WTC11 (cell line): ENCODE results near the gene SNRPE. TPM values are rescaled to one million over a fixed set of nuclear protein-coding genes. Genes with fewer than 3 reads are reported as not detected.

Experiments
- ATAC-seq: fragments of 200-7000 bp; cut with Tn5 transposase; 2 replicates; pipeline ENCODE4 v1.10.0; 2021; ENCODE audit warnings: mild to moderate bottlenecking, moderate library complexity
- CTCF ChIA-PET: fragments of 300-600 bp; sonication (Branson Sonifier 250); formaldehyde crosslinking; loops from one replicate; lab custom pipeline; 2021; ENCODE audit warnings: antibody characterized with exemption; lab: Charles Lee
- POLR2A ChIA-PET: fragments of 350-600 bp; sonication (Branson Sonifier 250); formaldehyde crosslinking; loops from one replicate; lab custom pipeline; 2021; ENCODE audit warnings: antibody characterized with exemption; lab: Charles Lee
- DNase-seq: peaks from one replicate; pipeline ENCODE4 v3.0.0; 2021; ENCODE audit warnings: low spot score
- H3K27ac Mint-ChIP-seq: 2 replicates; pipeline ENCODE4 v1.8.0; 2021; ENCODE audit warnings: mixed read lengths
- H3K27me3 Mint-ChIP-seq: 2 replicates; pipeline ENCODE4 v1.8.0; 2021; ENCODE audit warnings: low read depth, mild to moderate bottlenecking, moderate library complexity, mixed read lengths
- H3K36me3 Mint-ChIP-seq: 2 replicates; pipeline ENCODE4 v1.8.0; 2021; ENCODE audit warnings: mixed read lengths
- H3K4me1 Mint-ChIP-seq: 2 replicates; pipeline ENCODE4 v1.8.0; 2022; ENCODE audit warnings: mixed read lengths
- H3K4me3 Mint-ChIP-seq: 2 replicates; pipeline ENCODE4 v1.8.0; 2021; ENCODE audit warnings: mild to moderate bottlenecking, moderate library complexity, mixed read lengths
- H3K9me3 Mint-ChIP-seq: 2 replicates; pipeline ENCODE4 v1.8.0; 2021; ENCODE audit warnings: mixed read lengths
- CREB1 ChIP-seq: sonication (generic); formaldehyde crosslinking; IDR thresholded peaks from 2 replicates; pipeline ENCODE4 v1.8.0; 2023; ENCODE audit warnings: mild to moderate bottlenecking, missing genetic modification reagents
- ETV6 ChIP-seq: sonication (generic); formaldehyde crosslinking; IDR thresholded peaks from 2 replicates; pipeline ENCODE4 v1.8.1; 2022; ENCODE audit warnings: mild to moderate bottlenecking, missing genetic modification reagents
- MYBL2 ChIP-seq: sonication (generic); formaldehyde crosslinking; IDR thresholded peaks from 2 replicates; pipeline ENCODE4 v1.8.1; 2023; ENCODE audit warnings: mild to moderate bottlenecking, moderate library complexity, missing genetic modification reagents
- SMAD3 ChIP-seq: sonication (generic); formaldehyde crosslinking; IDR thresholded peaks from 2 replicates; pipeline ENCODE4 v1.8.0; 2022; ENCODE audit warnings: missing genetic modification reagents, mild to moderate bottlenecking, borderline replicate concordance
- TEAD4 ChIP-seq: sonication (generic); formaldehyde crosslinking; IDR thresholded peaks from 2 replicates; pipeline ENCODE4 v1.8.0; 2022; ENCODE audit warnings: mild to moderate bottlenecking, missing genetic modification reagents
- ZNF671 ChIP-seq: fragments of 250-450 bp; sonication (Bioruptor Pico); IDR thresholded peaks from 2 replicates; pipeline ENCODE4 v1.8.0; 2021; ENCODE audit warnings: mild to moderate bottlenecking
- total RNA-seq: library from RNA; stranded (reverse); gene quantifications from 3 replicates; pipeline ENCODE4 v1.2.3, GENCODE V29; 2021
- TF ChIP-seq, protein P1 (sequence below): sonication (generic); formaldehyde crosslinking; IDR thresholded peaks from 2 replicates; pipeline ENCODE4 v1.8.0; 2022; ENCODE audit warnings: mild to moderate bottlenecking, missing genetic modification reagents
- TF ChIP-seq, protein P2 (sequence below): sonication (generic); formaldehyde crosslinking; IDR thresholded peaks from 2 replicates; pipeline ENCODE4 v1.8.1; 2023; ENCODE audit warnings: mild to moderate bottlenecking, moderate library complexity, missing genetic modification reagents
- TF ChIP-seq, protein P3 (sequence below): sonication (generic); formaldehyde crosslinking; IDR thresholded peaks from 2 replicates; pipeline ENCODE4 v1.8.1; 2022; ENCODE audit warnings: missing genetic modification reagents, borderline replicate concordance
- TF ChIP-seq, protein P4 (sequence below): sonication (generic); formaldehyde crosslinking; IDR thresholded peaks from 2 replicates; pipeline ENCODE4 v1.8.1; 2023; ENCODE audit warnings: mild to moderate bottlenecking, missing genetic modification reagents
- TF ChIP-seq, protein P5 (sequence below): sonication (generic); formaldehyde crosslinking; IDR thresholded peaks from 2 replicates; pipeline ENCODE4 v1.8.0; 2022; ENCODE audit warnings: mild to moderate bottlenecking, missing genetic modification reagents
- TF ChIP-seq, protein P6 (sequence below): sonication (generic); formaldehyde crosslinking; IDR thresholded peaks from 2 replicates; pipeline ENCODE4 v1.8.0; 2023; ENCODE audit warnings: missing genetic modification reagents
- TF ChIP-seq, protein P7 (sequence below): fragments of 250-450 bp; sonication (Bioruptor Pico); IDR thresholded peaks from 2 replicates; pipeline ENCODE4 v1.8.0; 2021; ENCODE audit warnings: mild to moderate bottlenecking

The SNRPE gene
- total RNA-seq, 1 experiment from 2014 or later, result 260 TPM

DNA sequence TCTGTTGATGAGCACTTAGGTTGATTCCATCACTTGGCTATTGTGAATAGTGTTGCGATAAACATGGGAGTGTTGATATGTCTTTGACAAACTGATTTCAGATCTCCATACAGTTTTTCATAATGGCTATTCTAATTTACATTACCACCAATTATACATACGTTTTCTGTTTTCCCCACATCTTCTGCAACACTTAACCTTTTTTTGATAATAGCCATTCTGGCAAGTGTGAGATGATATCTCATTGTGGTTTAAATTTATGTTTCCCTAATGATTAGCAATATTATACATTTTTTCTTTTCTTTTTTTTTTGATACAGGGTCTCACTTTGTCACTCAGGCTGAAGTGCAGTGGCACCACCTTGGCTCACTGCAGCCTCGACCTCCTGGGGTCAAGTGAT is 17.0 kb downstream of the SNRPE start:
- no peak overlapping the region for H3K27ac Mint-ChIP-seq
- H3K4me1 Mint-ChIP-seq, result no peaks in the 10 kb centered on the region
- no peak overlapping the region for H3K4me3 Mint-ChIP-seq
- no peaks in the 10 kb centered on the region for H3K27me3 Mint-ChIP-seq
- TF ChIP-seq SMAD3 (CRISPR knock-in tag) (no peak), ETV6 (CRISPR knock-in tag) (no peak), TEAD4 (CRISPR knock-in tag) (no peak), MYBL2 (no peak), CREB1 (CRISPR knock-in tag) (no peak)
- TF ChIP-seq, protein P1, sequence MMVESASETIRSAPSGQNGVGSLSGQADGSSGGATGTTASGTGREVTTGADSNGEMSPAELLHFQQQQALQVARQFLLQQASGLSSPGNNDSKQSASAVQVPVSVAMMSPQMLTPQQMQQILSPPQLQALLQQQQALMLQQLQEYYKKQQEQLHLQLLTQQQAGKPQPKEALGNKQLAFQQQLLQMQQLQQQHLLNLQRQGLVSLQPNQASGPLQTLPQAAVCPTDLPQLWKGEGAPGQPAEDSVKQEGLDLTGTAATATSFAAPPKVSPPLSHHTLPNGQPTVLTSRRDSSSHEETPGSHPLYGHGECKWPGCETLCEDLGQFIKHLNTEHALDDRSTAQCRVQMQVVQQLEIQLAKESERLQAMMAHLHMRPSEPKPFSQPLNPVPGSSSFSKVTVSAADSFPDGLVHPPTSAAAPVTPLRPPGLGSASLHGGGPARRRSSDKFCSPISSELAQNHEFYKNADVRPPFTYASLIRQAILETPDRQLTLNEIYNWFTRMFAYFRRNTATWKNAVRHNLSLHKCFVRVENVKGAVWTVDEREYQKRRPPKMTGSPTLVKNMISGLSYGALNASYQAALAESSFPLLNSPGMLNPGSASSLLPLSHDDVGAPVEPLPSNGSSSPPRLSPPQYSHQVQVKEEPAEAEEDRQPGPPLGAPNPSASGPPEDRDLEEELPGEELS (CRISPR knock-in tag), result no peak
- TF ChIP-seq, protein P2, sequence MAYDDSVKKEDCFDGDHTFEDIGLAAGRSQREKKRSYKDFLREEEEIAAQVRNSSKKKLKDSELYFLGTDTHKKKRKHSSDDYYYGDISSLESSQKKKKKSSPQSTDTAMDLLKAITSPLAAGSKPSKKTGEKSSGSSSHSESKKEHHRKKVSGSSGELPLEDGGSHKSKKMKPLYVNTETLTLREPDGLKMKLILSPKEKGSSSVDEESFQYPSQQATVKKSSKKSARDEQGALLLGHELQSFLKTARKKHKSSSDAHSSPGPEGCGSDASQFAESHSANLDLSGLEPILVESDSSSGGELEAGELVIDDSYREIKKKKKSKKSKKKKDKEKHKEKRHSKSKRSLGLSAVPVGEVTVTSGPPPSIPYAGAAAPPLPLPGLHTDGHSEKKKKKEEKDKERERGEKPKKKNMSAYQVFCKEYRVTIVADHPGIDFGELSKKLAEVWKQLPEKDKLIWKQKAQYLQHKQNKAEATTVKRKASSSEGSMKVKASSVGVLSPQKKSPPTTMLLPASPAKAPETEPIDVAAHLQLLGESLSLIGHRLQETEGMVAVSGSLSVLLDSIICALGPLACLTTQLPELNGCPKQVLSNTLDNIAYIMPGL, result no peak
- TF ChIP-seq, protein P3, sequence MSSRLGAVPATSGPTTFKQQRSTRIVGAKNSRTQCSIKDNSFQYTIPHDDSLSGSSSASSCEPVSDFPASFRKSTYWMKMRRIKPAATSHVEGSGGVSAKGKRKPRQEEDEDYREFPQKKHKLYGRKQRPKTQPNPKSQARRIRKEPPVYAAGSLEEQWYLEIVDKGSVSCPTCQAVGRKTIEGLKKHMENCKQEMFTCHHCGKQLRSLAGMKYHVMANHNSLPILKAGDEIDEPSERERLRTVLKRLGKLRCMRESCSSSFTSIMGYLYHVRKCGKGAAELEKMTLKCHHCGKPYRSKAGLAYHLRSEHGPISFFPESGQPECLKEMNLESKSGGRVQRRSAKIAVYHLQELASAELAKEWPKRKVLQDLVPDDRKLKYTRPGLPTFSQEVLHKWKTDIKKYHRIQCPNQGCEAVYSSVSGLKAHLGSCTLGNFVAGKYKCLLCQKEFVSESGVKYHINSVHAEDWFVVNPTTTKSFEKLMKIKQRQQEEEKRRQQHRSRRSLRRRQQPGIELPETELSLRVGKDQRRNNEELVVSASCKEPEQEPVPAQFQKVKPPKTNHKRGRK (CRISPR knock-in tag), result no peak
- ChIA-PET POLR2A (no interaction called here), CTCF (no interaction called here)
- ATAC-seq (no peak), DNase-seq (no peak)
- peaks cover 18% of the 10 kb centered on the region for H3K36me3 Mint-ChIP-seq
- peaks cover 7% of the 10 kb centered on the region for H3K9me3 Mint-ChIP-seq

DNA sequence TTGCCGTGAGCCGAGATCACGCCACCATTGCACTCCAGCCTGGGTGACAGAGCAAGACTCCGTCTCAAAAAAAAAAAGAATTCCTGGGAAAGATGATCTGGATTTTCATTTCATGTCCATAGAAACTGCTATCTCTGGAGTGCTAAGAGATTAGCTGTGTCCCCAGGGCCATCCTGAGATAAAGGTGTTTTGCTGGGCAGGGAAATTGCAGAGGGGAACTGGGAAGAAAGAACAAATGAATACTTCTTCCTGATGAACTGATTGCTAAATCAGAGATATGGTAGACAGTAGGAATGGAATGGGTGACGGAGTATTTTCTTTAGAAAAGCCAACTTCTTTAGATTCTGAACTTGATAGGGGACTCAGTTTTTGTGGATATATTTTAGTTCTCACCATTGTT is 19.2 kb downstream of the SNRPE start:
- DNase-seq, result no peak
- no peaks in the 10 kb centered on the region for H3K4me1 Mint-ChIP-seq

More for the DNA sequence above, 19.2 kb downstream of the SNRPE start:
- no peaks in the 10 kb centered on the region for H3K27me3 Mint-ChIP-seq
- POLR2A ChIA-PET, result no interaction called here
- H3K27ac Mint-ChIP-seq, result no peak overlapping the region; the same call in 1 of the 2 replicates
- H3K36me3 Mint-ChIP-seq, result peaks cover 12% of the 10 kb centered on the region
- no peak overlapping the region for H3K4me3 Mint-ChIP-seq
- no peak for ATAC-seq
- CTCF ChIA-PET, result interaction anchor here (1.1 to 1.9 kb wide), 4 partner anchors 9 to 249 kb away, joined by 3 to 5 read pairs (median 4); no protein-coding TSS in a partner anchor
- peaks cover 4% of the 10 kb centered on the region; the same call in 1 of the 2 replicates for H3K9me3 Mint-ChIP-seq
- TF ChIP-seq, protein P4, sequence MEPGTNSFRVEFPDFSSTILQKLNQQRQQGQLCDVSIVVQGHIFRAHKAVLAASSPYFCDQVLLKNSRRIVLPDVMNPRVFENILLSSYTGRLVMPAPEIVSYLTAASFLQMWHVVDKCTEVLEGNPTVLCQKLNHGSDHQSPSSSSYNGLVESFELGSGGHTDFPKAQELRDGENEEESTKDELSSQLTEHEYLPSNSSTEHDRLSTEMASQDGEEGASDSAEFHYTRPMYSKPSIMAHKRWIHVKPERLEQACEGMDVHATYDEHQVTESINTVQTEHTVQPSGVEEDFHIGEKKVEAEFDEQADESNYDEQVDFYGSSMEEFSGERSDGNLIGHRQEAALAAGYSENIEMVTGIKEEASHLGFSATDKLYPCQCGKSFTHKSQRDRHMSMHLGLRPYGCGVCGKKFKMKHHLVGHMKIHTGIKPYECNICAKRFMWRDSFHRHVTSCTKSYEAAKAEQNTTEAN (CRISPR knock-in tag), result no peak
- TF ChIP-seq, protein P5, sequence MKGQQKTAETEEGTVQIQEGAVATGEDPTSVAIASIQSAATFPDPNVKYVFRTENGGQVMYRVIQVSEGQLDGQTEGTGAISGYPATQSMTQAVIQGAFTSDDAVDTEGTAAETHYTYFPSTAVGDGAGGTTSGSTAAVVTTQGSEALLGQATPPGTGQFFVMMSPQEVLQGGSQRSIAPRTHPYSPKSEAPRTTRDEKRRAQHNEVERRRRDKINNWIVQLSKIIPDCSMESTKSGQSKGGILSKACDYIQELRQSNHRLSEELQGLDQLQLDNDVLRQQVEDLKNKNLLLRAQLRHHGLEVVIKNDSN, result no peak
- TF ChIP-seq ZNF671 (no peak), TEAD4 (CRISPR knock-in tag) (no peak)
- TF ChIP-seq, protein P6, sequence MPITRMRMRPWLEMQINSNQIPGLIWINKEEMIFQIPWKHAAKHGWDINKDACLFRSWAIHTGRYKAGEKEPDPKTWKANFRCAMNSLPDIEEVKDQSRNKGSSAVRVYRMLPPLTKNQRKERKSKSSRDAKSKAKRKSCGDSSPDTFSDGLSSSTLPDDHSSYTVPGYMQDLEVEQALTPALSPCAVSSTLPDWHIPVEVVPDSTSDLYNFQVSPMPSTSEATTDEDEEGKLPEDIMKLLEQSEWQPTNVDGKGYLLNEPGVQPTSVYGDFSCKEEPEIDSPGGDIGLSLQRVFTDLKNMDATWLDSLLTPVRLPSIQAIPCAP (CRISPR knock-in tag), result no peak
- TF ChIP-seq, protein P7, sequence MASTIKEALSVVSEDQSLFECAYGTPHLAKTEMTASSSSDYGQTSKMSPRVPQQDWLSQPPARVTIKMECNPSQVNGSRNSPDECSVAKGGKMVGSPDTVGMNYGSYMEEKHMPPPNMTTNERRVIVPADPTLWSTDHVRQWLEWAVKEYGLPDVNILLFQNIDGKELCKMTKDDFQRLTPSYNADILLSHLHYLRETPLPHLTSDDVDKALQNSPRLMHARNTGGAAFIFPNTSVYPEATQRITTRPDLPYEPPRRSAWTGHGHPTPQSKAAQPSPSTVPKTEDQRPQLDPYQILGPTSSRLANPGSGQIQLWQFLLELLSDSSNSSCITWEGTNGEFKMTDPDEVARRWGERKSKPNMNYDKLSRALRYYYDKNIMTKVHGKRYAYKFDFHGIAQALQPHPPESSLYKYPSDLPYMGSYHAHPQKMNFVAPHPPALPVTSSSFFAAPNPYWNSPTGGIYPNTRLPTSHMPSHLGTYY (CRISPR knock-in tag), result no peak
